Stomach smooth muscle (tissue), 2 donors: ENCODE results near the gene ZMYM2.
A peak's percentile ranks its signal among the peaks of the same experiment; 100 is the strongest.
"Not testable (repeated sequence)": the region's sequence is repeated elsewhere in the genome, so short reads cannot be mapped to it uniquely, and the experiment has no call there.

Experiments
- H3K27ac ChIP-seq: one replicate; pipeline ENCODE4 v1.7.0; 2013; ENCODE audit warnings: mild to moderate bottlenecking, low read length, inconsistent platforms
- H3K27me3 ChIP-seq, 2 donors: one replicate each; pipeline ENCODE4 v1.7.0; 2013; ENCODE audit warnings: low read length in 2 of 2; ENCODE audit not compliant: insufficient read depth in 2 of 2, control insufficient read depth in 1 of 2
- H3K36me3 ChIP-seq, 2 donors: one replicate each; pipeline ENCODE4 v1.7.0; 2013; ENCODE audit warnings: low read length in 2 of 2; ENCODE audit not compliant: control insufficient read depth in 2 of 2, insufficient read depth in 2 of 2
- H3K4me1 ChIP-seq: one replicate; pipeline ENCODE4 v1.7.0; 2013; ENCODE audit warnings: low read length; ENCODE audit not compliant: control insufficient read depth, insufficient read depth
- H3K4me3 ChIP-seq, 2 donors: one replicate each; pipeline ENCODE4 v1.7.0; 2013; ENCODE audit warnings: low read length in 2 of 2
- H3K9ac ChIP-seq, 2 donors: one replicate each; pipeline ENCODE4 v1.7.0; 2013; ENCODE audit warnings: low read length in 2 of 2, mild to moderate bottlenecking in 1 of 2
- H3K9me3 ChIP-seq, 2 donors: one replicate each; pipeline ENCODE4 v1.7.0; 2013; ENCODE audit warnings: low read length in 2 of 2; ENCODE audit not compliant: control insufficient read depth in 2 of 2
- donor health status: healthy.
- donor health status: Pancreatic carcinoma.

Gene ZMYM2

DNA sequence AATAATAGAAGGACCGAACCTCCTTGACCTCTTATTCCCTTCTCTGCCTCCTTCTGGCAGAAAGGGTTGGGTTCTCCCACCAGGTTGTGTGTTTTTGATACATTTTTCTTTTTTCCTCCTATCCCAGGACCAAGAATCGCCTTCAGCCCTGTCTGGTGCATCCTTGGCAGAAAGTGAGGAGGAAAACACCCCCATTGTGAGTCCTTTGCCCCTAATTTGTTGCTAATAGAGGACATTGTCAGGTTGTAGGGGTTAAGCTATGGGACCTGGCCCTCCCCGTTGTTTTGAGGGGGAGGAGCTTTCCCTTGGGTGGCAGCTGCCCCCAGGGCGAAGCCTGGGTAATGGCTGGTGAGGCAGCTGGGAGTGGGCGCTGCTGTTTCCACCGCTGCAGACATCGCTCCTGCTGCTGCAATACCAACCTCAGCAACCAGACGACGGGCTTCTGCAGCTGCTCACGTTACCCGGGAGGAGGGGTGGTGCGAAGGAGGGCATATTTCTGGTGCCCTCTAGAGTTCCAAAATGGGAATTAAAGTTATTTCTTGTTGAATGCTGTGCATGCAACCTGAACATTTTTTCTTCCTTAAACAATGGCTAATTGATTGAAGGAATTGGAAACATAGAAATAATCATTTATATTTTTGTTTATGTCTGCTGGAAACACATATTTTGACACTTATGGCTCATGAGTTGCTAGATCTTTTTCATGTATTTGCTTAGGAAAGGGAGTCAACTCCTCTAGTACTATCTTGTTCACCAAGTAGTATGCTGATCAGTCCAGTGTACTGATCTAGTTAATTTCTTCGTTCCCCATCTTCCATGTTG, 1.5 kb downstream of the ZMYM2 start:
- no peaks in the 10 kb centered on the region for H3K36me3 ChIP-seq
- H3K9ac ChIP-seq, result peak overlapping the region; percentile 77 to 82

GRCh38 chr13:19960653-19960976, 2.1 kb downstream of the ZMYM2 start:
- H3K36me3 ChIP-seq, result no peaks in the 10 kb centered on the region
- peak overlapping the region; percentile 4 to 96 for H3K4me3 ChIP-seq
- H3K9ac ChIP-seq, result peak overlapping the region in 1 of 2 donors; percentile 82
- peaks cover 10% of the 10 kb centered on the region for H3K4me1 ChIP-seq
- H3K27me3 ChIP-seq, result no peaks in the 10 kb centered on the region
- H3K9me3 ChIP-seq, result no peaks in the 10 kb centered on the region
- H3K27ac ChIP-seq, result no peak overlapping the region

More for the DNA sequence above, 1.5 kb downstream of the ZMYM2 start:
- Histone ChIP-seq H3K9me3 (no peaks in the 10 kb centered on the region), H3K27me3 (no peaks in the 10 kb centered on the region), H3K4me3 (peak overlapping the region; percentile 88 to 96), H3K4me1 (peaks cover 10% of the 10 kb centered on the region), H3K27ac (peak overlapping the region; percentile 83)

GRCh38 chr13:19961489-19961888, 3.0 kb downstream of the ZMYM2 start:
- Histone ChIP-seq H3K9me3 (no peaks in the 10 kb centered on the region), H3K27me3 (no peaks in the 10 kb centered on the region), H3K9ac (no peak overlapping the region), H3K36me3 (peaks cover 0 to 2% of the 10 kb centered on the region in 2 donors), H3K4me3 (no peak overlapping the region), H3K27ac (no peak overlapping the region), H3K4me1 (peaks cover 10% of the 10 kb centered on the region)

GRCh38 chr13:19961924-19962323, 3.4 kb downstream of the ZMYM2 start:
- Histone ChIP-seq H3K4me1 (peaks cover 10% of the 10 kb centered on the region), H3K27ac (no peak overlapping the region), H3K9me3 (no peaks in the 10 kb centered on the region), H3K9ac (no peak overlapping the region), H3K27me3 (no peaks in the 10 kb centered on the region), H3K4me3 (no peak overlapping the region), H3K36me3 (peaks cover under 1 to 2% of the 10 kb centered on the region in 2 donors)

GRCh38 chr13:19962894-19963293, 4.4 kb downstream of the ZMYM2 start:
- Histone ChIP-seq H3K36me3 (peaks cover 2 to 3% of the 10 kb centered on the region in 2 donors), H3K4me1 (peaks cover 10% of the 10 kb centered on the region), H3K27me3 (no peaks in the 10 kb centered on the region), H3K4me3 (no peak overlapping the region), H3K9me3 (no peaks in the 10 kb centered on the region), H3K27ac (no peak overlapping the region), H3K9ac (no peak overlapping the region)

DNA sequence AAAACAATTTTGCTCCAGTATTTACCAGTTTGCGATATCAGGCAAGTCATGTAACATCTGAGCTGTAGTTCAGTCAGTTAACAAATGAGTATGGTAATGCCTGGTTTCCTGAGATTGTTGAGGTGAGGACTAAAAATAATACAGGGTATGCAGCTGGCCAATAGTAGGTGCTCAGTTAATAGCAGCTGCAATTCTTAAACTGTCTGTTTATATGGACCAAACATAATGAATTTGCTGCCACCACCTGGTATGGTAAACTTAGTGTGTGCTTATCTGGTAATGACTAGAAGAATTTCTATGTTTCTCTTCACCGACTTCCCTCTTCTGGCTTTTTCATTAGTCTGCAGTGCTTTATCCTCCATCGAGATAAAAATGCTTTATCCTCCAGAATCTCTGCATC, 9.1 kb downstream of the ZMYM2 start:
- H3K4me1 ChIP-seq, result no peaks in the 10 kb centered on the region

DNA sequence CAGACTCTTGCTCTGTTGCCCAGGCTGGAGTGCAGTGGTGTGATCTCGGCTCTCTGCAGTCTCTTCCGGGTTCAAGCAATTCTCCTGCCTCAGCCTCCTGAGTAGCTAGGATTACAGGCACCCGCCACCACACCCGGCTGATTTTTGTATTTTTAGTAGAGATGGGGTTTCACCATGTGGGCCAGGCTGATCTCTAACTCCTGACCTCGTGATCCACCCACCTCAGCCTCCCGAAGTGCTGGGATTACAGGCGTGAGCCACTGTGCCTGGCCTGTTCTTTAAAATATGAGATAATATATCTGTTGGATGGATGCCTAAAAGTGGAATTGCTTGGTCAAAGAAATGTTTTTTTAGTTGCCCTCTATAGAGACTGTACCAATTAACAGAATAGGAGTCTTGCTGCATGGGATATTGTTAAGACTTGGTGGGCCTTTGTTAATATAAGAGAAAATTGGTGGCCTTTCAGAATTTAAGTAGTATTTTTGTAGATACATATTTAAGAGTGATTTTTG, 16.0 kb downstream of the ZMYM2 start:
- not testable (repeated sequence) for H3K36me3 ChIP-seq, H3K27me3 ChIP-seq, H3K4me1 ChIP-seq, H3K9ac ChIP-seq, H3K9me3 ChIP-seq, H3K4me3 ChIP-seq, H3K27ac ChIP-seq

More for the DNA sequence above, 9.1 kb downstream of the ZMYM2 start:
- Histone ChIP-seq H3K4me3 (no peak overlapping the region), H3K27me3 (no peaks in the 10 kb centered on the region), H3K9ac (no peak overlapping the region), H3K9me3 (no peaks in the 10 kb centered on the region), H3K27ac (no peak overlapping the region), H3K36me3 (peaks cover 2 to 9% of the 10 kb centered on the region in 2 donors)

DNA sequence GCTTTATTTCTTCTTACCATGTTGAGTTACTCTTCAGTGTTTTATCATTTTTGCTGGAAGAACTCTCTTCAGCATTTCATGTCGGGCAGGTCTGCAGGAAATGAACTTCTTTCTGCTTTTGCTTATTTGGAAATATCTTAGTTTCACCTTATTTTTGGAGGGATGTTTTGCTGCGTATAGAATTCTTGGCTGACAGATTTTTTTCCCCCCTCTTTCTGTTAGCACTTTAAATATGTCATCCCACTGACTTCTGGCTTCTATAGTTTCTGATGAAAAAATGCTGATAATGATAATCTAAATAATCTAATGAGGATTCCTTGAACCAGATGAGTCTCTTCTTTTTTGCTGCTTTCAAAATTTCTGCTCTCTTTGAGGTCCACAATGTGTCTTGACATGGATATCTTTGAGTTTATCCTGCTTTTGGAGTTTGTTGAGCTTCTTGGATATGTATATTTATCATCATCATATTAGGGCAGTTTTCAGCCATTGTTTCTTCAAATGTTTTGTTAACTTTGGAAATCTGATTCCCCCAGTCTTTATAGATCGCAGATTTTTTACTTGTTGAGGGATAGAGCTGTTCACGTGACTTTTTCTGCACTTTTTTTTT, 20.4 kb downstream of the ZMYM2 start:
- H3K36me3 ChIP-seq, result peaks cover 4 to 10% of the 10 kb centered on the region in 2 donors
- H3K27me3 ChIP-seq, result no peaks in the 10 kb centered on the region
- no peak overlapping the region for H3K9ac ChIP-seq
- no peak overlapping the region for H3K4me3 ChIP-seq
- H3K4me1 ChIP-seq, result no peaks in the 10 kb centered on the region
- H3K9me3 ChIP-seq, result no peaks in the 10 kb centered on the region
- H3K27ac ChIP-seq, result no peak overlapping the region

DNA sequence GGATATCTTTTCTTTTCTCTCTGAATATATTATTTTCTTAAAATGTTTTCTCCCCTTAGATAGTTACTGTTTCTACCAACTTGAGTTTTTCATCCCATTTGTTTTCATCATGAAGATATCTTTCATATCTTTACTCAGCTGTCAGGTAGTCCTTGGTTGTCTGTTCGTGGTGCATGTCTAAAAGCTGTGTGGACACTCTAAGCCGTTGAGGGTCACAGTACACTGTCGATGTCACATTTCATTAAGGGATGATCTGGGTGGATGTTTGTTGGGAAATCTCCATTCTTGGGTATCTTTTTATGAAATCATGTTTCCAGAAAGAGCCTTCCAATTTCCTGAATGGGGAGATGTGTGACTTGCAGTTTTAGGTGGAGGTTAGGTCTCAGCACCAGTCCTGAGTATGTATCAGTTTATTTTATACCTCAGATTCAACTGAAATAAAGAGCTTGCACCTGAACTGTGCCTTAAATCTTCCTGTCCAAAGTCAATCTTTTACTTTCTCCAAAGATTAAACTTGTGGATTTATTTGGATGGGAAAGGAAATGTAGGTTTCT, 23.2 kb downstream of the ZMYM2 start:
- H3K4me1 ChIP-seq, result no peaks in the 10 kb centered on the region

DNA sequence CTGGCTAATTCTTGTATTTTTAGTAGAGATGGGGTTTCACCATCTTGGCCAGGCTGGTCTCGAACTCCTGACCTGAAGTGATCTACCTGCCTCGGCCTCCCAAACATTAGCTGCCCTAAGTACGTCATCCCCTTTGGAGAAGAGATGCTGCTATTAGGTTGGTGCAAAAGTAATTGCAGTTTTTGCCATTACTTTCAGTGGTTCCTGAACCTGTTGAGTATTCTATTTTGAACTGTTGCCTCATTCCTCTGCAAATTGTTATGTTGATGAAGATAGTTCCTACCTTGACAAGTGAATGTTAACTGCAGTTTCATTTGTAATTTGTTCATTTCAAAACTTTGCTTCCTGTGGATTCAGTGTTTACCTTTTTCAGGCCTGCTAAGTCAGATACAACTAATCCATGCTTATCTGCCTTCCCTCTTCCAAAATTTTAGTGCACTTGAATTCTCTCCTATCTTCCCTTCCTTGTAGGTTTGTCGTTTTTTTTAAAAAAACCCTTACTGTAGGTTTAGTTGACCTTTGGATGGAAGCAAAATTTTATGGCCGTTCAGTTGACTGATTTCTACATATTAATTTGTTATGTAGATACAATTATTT, 24.0 kb downstream of the ZMYM2 start:
- no peak overlapping the region for H3K27ac ChIP-seq
- H3K9ac ChIP-seq, result no peak overlapping the region
- H3K27me3 ChIP-seq, result no peaks in the 10 kb centered on the region
- no peaks in the 10 kb centered on the region for H3K9me3 ChIP-seq
- H3K36me3 ChIP-seq, result peaks cover 4 to 6% of the 10 kb centered on the region in 2 donors
- H3K4me1 ChIP-seq, result no peaks in the 10 kb centered on the region
- no peak overlapping the region for H3K4me3 ChIP-seq

More for the DNA sequence above, 23.2 kb downstream of the ZMYM2 start:
- H3K9me3 ChIP-seq, result no peaks in the 10 kb centered on the region
- H3K36me3 ChIP-seq, result peaks cover 4 to 6% of the 10 kb centered on the region in 2 donors
- no peaks in the 10 kb centered on the region for H3K27me3 ChIP-seq
- H3K4me3 ChIP-seq, result no peak overlapping the region
- no peak overlapping the region for H3K27ac ChIP-seq
- no peak overlapping the region for H3K9ac ChIP-seq
